Endothelial cell of umbilical vein (primary cell): ENCODE results near the gene CUZD1. TPM values are rescaled to one million over a fixed set of nuclear protein-coding genes. Genes with fewer than 3 reads are reported as not detected.

Source experiments
- BruUV-seq: library from RNA; stranded (reverse); fragments of 400-500 nt; replicated peaks from 2 replicates; lab custom pipeline; 2021; lab: Mats Ljungman, UMichigan
- CTCF ChIA-PET: fragments of 300-600, 350-600 bp; sonication (Branson Sonifier 250); formaldehyde crosslinking; loops from one replicate; lab custom pipeline; 2021; ENCODE audit warnings: antibody characterized with exemption, inconsistent platforms; lab: Charles Lee
- POLR2A ChIA-PET: fragments of 300-600, 350-600 bp; sonication (Branson Sonifier 250); formaldehyde crosslinking; loops from one replicate; lab custom pipeline; 2021; ENCODE audit warnings: antibody characterized with exemption, inconsistent platforms; lab: Charles Lee
- DNase-seq: peaks from one replicate; pipeline ENCODE4 v3.0.0-alpha.2; 2011; ENCODE audit warnings: low read depth, low spot score
- FAIRE-seq: peaks from 2 replicates; lab custom pipeline; 2011; peaks lifted over from hg19 to GRCh38; lab: Jason Lieb, UNC
- H2AFZ ChIP-seq: 2 replicates; pipeline ENCODE4 v1.6.0; 2012; ENCODE audit warnings: low read depth, low read length, control low read depth, inconsistent platforms
- H3K27ac ChIP-seq: 2 replicates; pipeline ENCODE4 v1.5.1; 2011; ENCODE audit warnings: low read depth, mild to moderate bottlenecking, control low read depth, low read length, moderate library complexity; ENCODE audit not compliant: insufficient read depth
- H3K27me3 ChIP-seq, 2 experiments: 2 replicates each; pipeline versions ENCODE4 v1.6.0 to v1.6.1; 2011; ENCODE audit warnings: low read length in 2 of 2, mixed read lengths in 1 of 2; ENCODE audit not compliant: control insufficient read depth in 2 of 2, insufficient read depth in 2 of 2
- H3K36me3 ChIP-seq, 2 experiments: 2 replicates in 1 of 2; 3 replicates in 1 of 2; pipeline ENCODE4 v1.5.1; 2011; ENCODE audit warnings: low read length in 2 of 2, mild to moderate bottlenecking in 1 of 2, moderate library complexity in 1 of 2; ENCODE audit not compliant: control insufficient read depth in 2 of 2, insufficient read depth in 2 of 2; ENCODE audit errors: extremely low read depth in 1 of 2
- H3K4me1 ChIP-seq: 3 replicates; pipeline ENCODE4 v1.5.1; 2011; ENCODE audit warnings: mild to moderate bottlenecking, low read length; ENCODE audit not compliant: control insufficient read depth, insufficient read depth; ENCODE audit errors: extremely low read depth
- H3K4me2 ChIP-seq: 2 replicates; pipeline ENCODE4 v1.6.1; 2011; ENCODE audit warnings: low read length, control low read depth, mixed read lengths; ENCODE audit not compliant: insufficient read depth
- H3K4me3 ChIP-seq, 3 experiments: fragments of 200-600 bp in 1 of 3; sonication (generic), shearing (Covaris generic) in 1 of 3; replicated peaks in 1 of 3; 2 replicates each; pipeline ENCODE4 v1.5.1; 2011 to 2016; ENCODE audit warnings: control low read depth in 3 of 3, low read length in 3 of 3, mild to moderate bottlenecking in 2 of 3, inconsistent platforms in 1 of 3, low read depth in 1 of 3, moderate library complexity in 1 of 3; ENCODE audit not compliant: insufficient read depth in 1 of 3
- H3K79me2 ChIP-seq: 2 replicates; pipeline ENCODE4 v1.6.0; 2012; ENCODE audit warnings: low read length, inconsistent platforms; ENCODE audit not compliant: control insufficient read depth, insufficient read depth
- H3K9ac ChIP-seq: replicated peaks from 2 replicates; pipeline ENCODE3; 2011; ENCODE audit warnings: low read length, control low read depth; ENCODE audit not compliant: insufficient read depth; ENCODE audit errors: extremely low read depth
- H3K9me1 ChIP-seq: replicated peaks from 3 replicates; pipeline ENCODE4 v1.6.0; 2011; ENCODE audit warnings: mild to moderate bottlenecking, low read length; ENCODE audit not compliant: control insufficient read depth, insufficient read depth; ENCODE audit errors: extremely low read depth
- H3K9me3 ChIP-seq: replicated peaks from 2 replicates; pipeline ENCODE4 v1.5.1; 2012; ENCODE audit warnings: low read length, inconsistent platforms; ENCODE audit not compliant: control insufficient read depth, insufficient read depth
- H4K20me1 ChIP-seq: replicated peaks from 2 replicates; pipeline ENCODE3; 2011; ENCODE audit warnings: mild to moderate bottlenecking, low read length; ENCODE audit not compliant: control insufficient read depth, insufficient read depth; ENCODE audit errors: extremely low read depth
- CTCF ChIP-seq, 2 donors: IDR thresholded peaks; 1 replicate in 1 of 2; 2 replicates in 1 of 2; pipeline ENCODE4 v1.5.1; 2011; ENCODE audit warnings: low read length in 2 of 2, mild to moderate bottlenecking in 2 of 2, moderate library complexity in 2 of 2, control low read depth in 1 of 2, inconsistent platforms in 1 of 2, low read depth in 1 of 2; ENCODE audit not compliant: insufficient read depth in 1 of 2; ENCODE audit errors: extremely low read depth in 1 of 2
- EZH2 ChIP-seq: IDR thresholded peaks from 2 replicates; pipeline ENCODE4 v1.6.1; 2012; ENCODE audit warnings: borderline replicate concordance, low read depth, mild to moderate bottlenecking, moderate library complexity, low read length, inconsistent platforms; ENCODE audit not compliant: severe bottlenecking
- FOS ChIP-seq: IDR thresholded peaks from 2 replicates; pipeline ENCODE4 v1.6.1; 2011; ENCODE audit warnings: mild to moderate bottlenecking, low read length, moderate library complexity, borderline replicate concordance; ENCODE audit not compliant: insufficient read depth
- GATA2 ChIP-seq: IDR thresholded peaks from 2 replicates; pipeline ENCODE4 v1.7.0; 2011; ENCODE audit warnings: low read depth, mild to moderate bottlenecking, moderate library complexity, mixed read lengths, low read length; ENCODE audit not compliant: insufficient read length, insufficient read depth
- JUN ChIP-seq: IDR thresholded peaks from 2 replicates; pipeline ENCODE4 v1.6.1; 2011; ENCODE audit warnings: borderline replicate concordance, low read depth; ENCODE audit not compliant: insufficient read length, insufficient read depth
- MAX ChIP-seq: IDR thresholded peaks from 2 replicates; pipeline ENCODE4 v1.6.1; 2011; ENCODE audit not compliant: insufficient read depth, insufficient read length
- MYC ChIP-seq: IDR thresholded peaks from one replicate; pipeline ENCODE4 v1.6.1; 2011; ENCODE audit warnings: mild to moderate bottlenecking, low read depth, low read length
- POLR2A ChIP-seq: IDR thresholded peaks from 2 replicates; pipeline ENCODE4 v1.6.1; 2012; ENCODE audit warnings: low read depth, mild to moderate bottlenecking, control low read depth, low read length
- POLR2AphosphoS5 ChIP-seq: IDR thresholded peaks from 2 replicates; pipeline ENCODE4 v1.6.1; 2012; ENCODE audit warnings: low read depth, mild to moderate bottlenecking, control low read depth, low read length, moderate library complexity; ENCODE audit not compliant: insufficient read depth
- dilution Hi-C: fragments of 300-500 bp; cut with MboI; formaldehyde crosslinking; loops from one replicate; pipeline ENCODE4 v1.15.0; 2019; ENCODE audit warnings: low sequenced_read_pairs; ENCODE audit not compliant: extremely low pct_ligation_motif_present
- intact Hi-C: fragments of 100-400 bp; cut with micrococcal nuclease; formaldehyde crosslinking; loops from one replicate; pipeline ENCODE4 v1.10.0; 2022
- polyA plus RNA-seq, 4 experiments: library from polyadenylated mRNA; depleted of rRNA in 3 of 4; stranded (reverse) in 3 of 4; unstranded in 1 of 4; fragments of >200 nt; gene quantifications; 2 replicates each; pipeline versions ENCODE4 v1.2.1 to v1.2.3, GENCODE V29; 2011 to 2012; ENCODE audit warnings: missing spikeins in 1 of 4
- total RNA-seq: library from RNA; stranded (reverse); gene quantifications from 2 replicates; pipeline ENCODE4 v1.2.3, GENCODE V29; 2021

CUZD1 gene
- total and polyA plus RNA-seq, 2 donors (not counting 3 experiments of a cell fraction or from before 2014, with no cell fraction given), result 1.1 to 1.4 TPM

GRCh38 chr10:122847782-122848604 lies 2.3 kb upstream of the CUZD1 start:
- Histone ChIP-seq H3K79me2 (peaks cover 15% of the 10 kb centered on the region), H3K27ac (no peak overlapping the region), H3K4me3 (no peak overlapping the region), H3K4me1 (peaks cover 36% of the 10 kb centered on the region), H3K9me1 (no peaks in the 10 kb centered on the region), H3K36me3 (no peaks in the 10 kb centered on the region), H3K27me3 (no peaks in the 10 kb centered on the region), H4K20me1 (no peaks in the 10 kb centered on the region), H3K9ac (no peak overlapping the region), H2AFZ (no peak overlapping the region), H3K4me2 (no peak overlapping the region), H3K9me3 (no peaks in the 10 kb centered on the region)
- peak; percentile 16 for DNase-seq
- POLR2A ChIA-PET, result no interaction called here
- intact Hi-C loops, result no loop called here
- no peak for TF ChIP-seq JUN
- TF ChIP-seq POLR2AphosphoS5, result no peak
- no peak for TF ChIP-seq CTCF (IDR thresholded peaks at IDR 0.05; ENCODE audit: extremely low read depth in 1 of 2, insufficient read depth in 1 of 2, low read depth in 1 of 2, low read length in 2 of 2)
- no peak for TF ChIP-seq MYC
- no peak for TF ChIP-seq POLR2A
- TF ChIP-seq FOS, result no peak
- TF ChIP-seq GATA2, result no peak
- no peak for TF ChIP-seq EZH2
- TF ChIP-seq MAX, result no peak
- dilution Hi-C loops, result no loop called here
- no TSS peak for BruUV-seq
- CTCF ChIA-PET, result no interaction called here
- no peak for FAIRE-seq
